Adrenal gland (tissue), 12 donors: ENCODE data around the gene DNAL1. TPM values are rescaled to one million over a fixed set of nuclear protein-coding genes. Genes with fewer than 3 reads are reported as not detected.

Source experiments
- DNase-seq, 7 donors: peaks; one replicate each; pipeline ENCODE4 v3.0.0-alpha.2; 2019 to 2020
- H3K27ac ChIP-seq, 5 donors: fragments of 200-600 bp; sonication (generic) in 4 of 5; 1 replicate in 3 of 5; 2 replicates in 2 of 5; pipeline versions ENCODE4 v1.5.1 to v1.8.0; 2016 to 2020; ENCODE audit warnings: mild to moderate bottlenecking in 1 of 5
- H3K27me3 ChIP-seq: fragments of 200-600 bp; 2 replicates; pipeline ENCODE4 v1.8.0; 2021
- H3K36me3 ChIP-seq, 2 donors: fragments of 200-600 bp; replicated peaks in 1 of 2; 1 replicate in 1 of 2; 2 replicates in 1 of 2; pipeline versions ENCODE4 v1.5.1 to v1.8.0; 2018 to 2022
- H3K4me1 ChIP-seq, 2 donors: fragments of 200-600 bp; replicated peaks in 1 of 2; 1 replicate in 1 of 2; 2 replicates in 1 of 2; pipeline versions ENCODE4 v1.5.1 to v1.8.0; 2018 to 2021
- H3K4me3 ChIP-seq, 4 donors: fragments of 200-600 bp; sonication (generic) in 3 of 4; one replicate each; pipeline ENCODE4 v1.5.1; 2016 to 2018
- H3K9me3 ChIP-seq, 3 donors: fragments of 200-600 bp; sonication (generic) in 1 of 3; replicated peaks in 1 of 3; 1 replicate in 2 of 3; 2 replicates in 1 of 3; pipeline versions ENCODE4 v1.5.1 to v1.8.0; 2016 to 2021
- POLR2A ChIP-seq, 2 donors: fragments of 450-650 bp; IDR thresholded peaks; one replicate each; pipeline ENCODE4 v1.6.1; 2017; ENCODE audit warnings: antibody characterized with exemption in 2 of 2, mild to moderate bottlenecking in 2 of 2, moderate library complexity in 1 of 2
- WGBS, 4 donors: extraction: QIAGEN DNeasy Blood & Tissue Kit in 2 of 4; methylation state at CpG; one replicate each; pipeline versions ENCODE4 v1.1.5 to v1.1.7; 2013 to 2017; 5-methylcytosine and 5-hydroxymethylcytosine counted together
- intact Hi-C, 2 donors: fragments of 100-400 bp; cut with DNase I; formaldehyde crosslinking; loops; one replicate each; pipeline versions ENCODE4 v1.14.1 to v1.15.0; 2022 to 2023
- polyA plus RNA-seq, 3 donors: library from polyadenylated mRNA; stranded (reverse); fragments of 200-250 nt in 2 of 3; fragments of 350-450 nt in 1 of 3; fragmentation: Illumina TruSeq in 1 of 3; extraction: RNeasy Lipid Tissue Mini Kit (QIAGEN cat#74804) in 1 of 3; gene quantifications; one replicate each; pipeline ENCODE4 v1.2.3, GENCODE V29; 2013 to 2014
- total RNA-seq, 9 donors: library from RNA; depleted of rRNA in 4 of 9; stranded (reverse); fragments of >200 nt in 4 of 9; fragments of 120-200 nt in 1 of 9; fragmentation: NEBNext Ultra II Directional in 1 of 9; extraction: Animal tissue kit (Norgen Biotek cat#: 25700) in 1 of 9; gene quantifications; one replicate each; pipeline versions ENCODE4 v1.1.0 to v1.2.4, GENCODE V29; 2013 to 2023
- TF ChIP-seq, protein P1 (sequence below), 6 experiments: fragments of 450-650 bp in 4 of 6; fragments of 200-600 bp in 2 of 6; sonication (generic) in 1 of 6; IDR thresholded peaks; 1 replicate in 5 of 6; 2 replicates in 1 of 6; pipeline versions ENCODE4 v1.5.1 to v1.8.0; 2016 to 2021; ENCODE audit warnings: antibody characterized with exemption in 6 of 6, mild to moderate bottlenecking in 2 of 6, moderate library complexity in 1 of 6
- donor health status: healthy with polysubstance abuse.
- donor health status: Bipolar disorder and iron deficiency.
- donor health status: DM: yes; HTN: yes; CAD: no.
- donor health status: DM: no; HTN: no; CAD: no.
- donor health status: DM: no; HTN: no; CAD: no.
- donor health status: DM: yes; HTN: yes; CAD: no.

The DNAL1 gene
- total and polyA plus RNA-seq, 12 donors: 3.6 to 24.2 (median 13.0) TPM

DNA sequence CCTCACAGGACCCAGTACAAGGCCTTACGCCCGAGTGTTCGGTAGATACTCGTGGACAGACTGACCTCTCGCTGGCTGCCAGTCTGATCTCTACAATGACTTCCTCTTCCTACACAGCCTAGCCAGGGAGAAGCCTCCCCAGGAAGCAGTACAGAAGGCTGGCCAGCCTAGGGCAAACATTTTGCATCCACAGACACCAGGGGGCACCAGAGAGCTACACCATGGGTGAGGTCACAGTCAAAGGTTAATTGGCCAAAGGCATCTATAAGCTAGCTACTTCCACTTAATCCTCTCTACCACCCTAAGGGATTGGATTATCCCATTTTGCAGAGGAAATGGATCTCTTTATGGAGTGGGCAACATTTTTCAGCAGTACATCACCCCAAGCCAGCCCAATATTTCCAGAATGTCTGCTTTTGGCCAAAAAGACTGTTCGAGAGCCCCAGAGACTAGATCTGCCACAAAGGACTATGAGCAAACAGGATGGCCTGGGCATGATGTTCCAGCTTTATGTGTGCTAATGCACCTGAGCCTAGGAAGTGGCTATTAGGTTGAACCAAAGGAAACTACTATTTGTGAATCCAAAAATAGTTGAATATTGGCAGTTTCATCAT, 84.0 kb downstream of the DNAL1 start:
- H3K36me3 ChIP-seq: peaks cover 0 to 61% of the 10 kb centered on the region in 2 donors
- H3K4me3 ChIP-seq: no peak overlapping the region
- H3K27ac ChIP-seq: peak overlapping the region in 4 of 5 donors; percentile 20 to 72 (median 47)
- no peaks in the 10 kb centered on the region for H3K9me3 ChIP-seq
- WGBS, 4 donors: 14 to 19% (median 17%) methylated on average over 6 of the region's 6 CpGs
- peak; percentile 85 to 95 (median 88) for DNase-seq
- peaks cover 13 to 53% of the 10 kb centered on the region in 2 donors for H3K4me1 ChIP-seq
- intact Hi-C loops: loop anchor here (5.0 kb wide), 2 partner anchors 93 to 98 kb away; no protein-coding TSS in a partner anchor
- H3K27me3 ChIP-seq: no peaks in the 10 kb centered on the region
- TF ChIP-seq POLR2A (IDR thresholded peaks at IDR 0.05): no peak
- TF ChIP-seq, protein P1, sequence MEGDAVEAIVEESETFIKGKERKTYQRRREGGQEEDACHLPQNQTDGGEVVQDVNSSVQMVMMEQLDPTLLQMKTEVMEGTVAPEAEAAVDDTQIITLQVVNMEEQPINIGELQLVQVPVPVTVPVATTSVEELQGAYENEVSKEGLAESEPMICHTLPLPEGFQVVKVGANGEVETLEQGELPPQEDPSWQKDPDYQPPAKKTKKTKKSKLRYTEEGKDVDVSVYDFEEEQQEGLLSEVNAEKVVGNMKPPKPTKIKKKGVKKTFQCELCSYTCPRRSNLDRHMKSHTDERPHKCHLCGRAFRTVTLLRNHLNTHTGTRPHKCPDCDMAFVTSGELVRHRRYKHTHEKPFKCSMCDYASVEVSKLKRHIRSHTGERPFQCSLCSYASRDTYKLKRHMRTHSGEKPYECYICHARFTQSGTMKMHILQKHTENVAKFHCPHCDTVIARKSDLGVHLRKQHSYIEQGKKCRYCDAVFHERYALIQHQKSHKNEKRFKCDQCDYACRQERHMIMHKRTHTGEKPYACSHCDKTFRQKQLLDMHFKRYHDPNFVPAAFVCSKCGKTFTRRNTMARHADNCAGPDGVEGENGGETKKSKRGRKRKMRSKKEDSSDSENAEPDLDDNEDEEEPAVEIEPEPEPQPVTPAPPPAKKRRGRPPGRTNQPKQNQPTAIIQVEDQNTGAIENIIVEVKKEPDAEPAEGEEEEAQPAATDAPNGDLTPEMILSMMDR (IDR thresholded peaks at IDR 0.05): peak; percentile 86 to 99 (median 96)

DNA sequence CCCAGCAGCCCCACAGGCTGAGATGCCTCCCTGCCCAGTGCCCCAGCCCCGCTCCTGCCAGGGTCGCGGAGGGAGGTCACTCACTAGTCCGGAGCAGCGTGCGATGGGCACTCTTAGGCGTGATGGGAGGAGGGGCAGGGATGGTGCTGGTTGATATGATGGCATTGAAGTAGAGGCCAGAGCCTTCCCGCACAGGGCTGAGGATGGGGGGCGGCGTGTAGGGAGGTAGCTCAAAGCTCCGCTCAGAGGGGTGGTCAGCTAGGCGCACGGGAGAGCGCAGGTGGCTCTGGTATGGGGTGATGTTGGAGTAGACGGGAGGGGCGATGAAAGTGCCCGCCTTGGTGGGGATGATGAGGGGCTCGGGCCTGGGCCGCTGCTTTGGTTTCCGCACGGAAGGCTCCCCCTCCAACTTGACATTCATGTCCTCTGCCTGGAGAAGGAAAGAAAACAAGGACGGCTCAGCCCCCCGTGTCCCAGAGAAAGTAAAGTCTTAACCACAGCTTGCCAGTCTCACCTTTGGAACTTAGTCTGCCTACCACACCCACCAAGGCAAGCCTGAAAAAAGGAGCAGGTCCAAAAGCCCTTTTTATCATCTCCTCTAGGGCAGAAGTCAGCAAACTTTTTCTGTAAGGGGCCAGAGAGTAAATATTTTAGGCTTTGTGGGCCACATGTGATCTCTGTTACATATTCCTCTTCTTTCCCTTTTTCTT, 84.9 kb downstream of the DNAL1 start:
- intact Hi-C loops: loop anchor here (5.0 kb wide), 2 partner anchors 93 to 98 kb away; no protein-coding TSS in a partner anchor
- peaks cover 12 to 45% of the 10 kb centered on the region in 2 donors for H3K4me1 ChIP-seq
- H3K4me3 ChIP-seq: no peak overlapping the region
- no peaks in the 10 kb centered on the region for H3K27me3 ChIP-seq
- WGBS, 4 donors: 89 to 93% (median 90%) methylated on average over 20 to 23 of the region's 23 CpGs
- H3K9me3 ChIP-seq: no peaks in the 10 kb centered on the region
- DNase-seq: peak in 1 of 7 donors; percentile 52
- peaks cover 0 to 66% of the 10 kb centered on the region in 2 donors for H3K36me3 ChIP-seq
- H3K27ac ChIP-seq: peak overlapping the region in 3 of 5 donors; percentile 8 to 72 (median 41)
- TF ChIP-seq, protein P1 (IDR thresholded peaks at IDR 0.05): no peak
- no peak for TF ChIP-seq POLR2A (IDR thresholded peaks at IDR 0.05)

DNA sequence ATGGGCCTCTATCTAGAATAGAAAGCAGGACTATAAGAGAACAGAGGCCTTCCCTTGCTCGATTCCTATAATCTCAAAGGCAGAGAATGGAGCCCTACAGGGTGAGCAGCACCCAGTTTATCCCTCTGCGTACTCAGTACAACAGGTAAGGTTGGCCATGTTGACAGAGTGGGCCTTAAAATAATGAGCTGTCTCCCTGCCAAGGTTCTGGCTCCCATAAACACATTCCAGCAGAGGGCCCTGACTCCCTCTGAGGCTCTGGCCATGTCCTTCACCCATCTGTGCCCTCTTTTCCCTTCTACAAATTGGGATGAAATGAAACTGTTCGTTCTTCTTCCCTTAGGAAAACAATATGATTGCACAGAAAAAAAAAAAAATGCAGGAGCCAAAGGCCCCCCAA, 86.3 kb downstream of the DNAL1 start:
- H3K36me3 ChIP-seq: peaks cover 0 to 66% of the 10 kb centered on the region in 2 donors
- H3K9me3 ChIP-seq: no peaks in the 10 kb centered on the region
- no peaks in the 10 kb centered on the region for H3K27me3 ChIP-seq
- H3K4me1 ChIP-seq: peaks cover 3 to 31% of the 10 kb centered on the region in 2 donors
- DNase-seq: peak in 5 of 7 donors; percentile 48 to 67 (median 53)
- intact Hi-C loops: no loop called here
- TF ChIP-seq, protein P1 (IDR thresholded peaks at IDR 0.05): peak in 3 of 6 experiments; percentile 15 to 22 (median 17)
- TF ChIP-seq POLR2A (IDR thresholded peaks at IDR 0.05): no peak
- 49 to 56% (median 50%) methylated on average over 3 of the region's 3 CpGs for WGBS, 4 donors
- H3K27ac ChIP-seq: peak overlapping the region in 4 of 5 donors; percentile 30 to 53 (median 44)
- H3K4me3 ChIP-seq: no peak overlapping the region

DNA sequence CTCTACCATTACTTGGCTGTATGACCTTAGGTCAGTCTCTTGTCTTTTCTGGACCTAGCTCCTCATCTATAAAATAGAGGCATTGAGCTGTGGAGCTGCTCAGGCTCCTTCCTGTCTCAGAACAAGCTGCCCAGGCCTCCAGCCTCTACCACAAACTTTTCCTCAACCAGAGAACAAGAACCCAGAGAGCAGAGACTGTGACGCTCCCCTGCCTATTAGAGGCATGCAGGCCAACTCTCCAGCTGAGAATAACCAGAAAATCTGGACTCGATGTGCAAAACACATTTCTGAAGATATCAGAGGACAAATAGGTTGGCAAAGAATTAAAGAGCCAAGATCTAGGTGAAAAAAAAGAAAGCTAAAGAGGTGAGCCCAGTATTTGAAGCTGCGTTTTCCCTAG, 87.2 kb downstream of the DNAL1 start:
- peak in 2 of 7 donors; percentile 0 to 7 for DNase-seq
- TF ChIP-seq POLR2A (IDR thresholded peaks at IDR 0.05): no peak
- TF ChIP-seq, protein P1 (IDR thresholded peaks at IDR 0.05): no peak
- 75 to 89% (median 86%) methylated on average over 3 of the region's 3 CpGs for WGBS, 4 donors
- no peaks in the 10 kb centered on the region for H3K27me3 ChIP-seq
- intact Hi-C loops: no loop called here
- H3K9me3 ChIP-seq: no peaks in the 10 kb centered on the region
- H3K36me3 ChIP-seq: peaks cover 0 to 66% of the 10 kb centered on the region in 2 donors
- H3K4me1 ChIP-seq: peaks cover 3 to 24% of the 10 kb centered on the region in 2 donors
- H3K4me3 ChIP-seq: no peak overlapping the region
- H3K27ac ChIP-seq: peak overlapping the region in 3 of 5 donors; percentile 1 to 53 (median 41)
